ENCODE data around the gene PDHB.

Gene PDHB

DNA sequence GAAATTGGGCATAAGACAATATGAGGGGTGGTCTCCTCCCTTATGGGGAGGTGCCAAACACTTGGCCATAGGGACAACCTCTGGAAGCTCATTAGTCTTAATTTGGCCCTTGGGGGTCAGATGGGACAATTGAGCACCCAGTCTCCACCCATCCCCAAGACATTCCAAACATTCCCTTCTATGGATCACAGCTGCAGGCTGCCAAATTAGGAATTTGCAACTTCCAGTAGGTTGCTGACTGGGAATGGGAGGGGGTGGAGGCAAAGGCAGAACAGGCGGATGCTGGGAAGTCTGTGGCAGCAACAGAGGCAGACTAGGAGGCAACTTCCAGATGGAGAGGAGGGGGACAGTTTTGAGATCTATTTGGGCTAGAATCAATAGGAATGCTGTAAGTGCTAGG lies 1.4 kb upstream of the PDHB start:
- DNase-seq: no peak

DNA sequence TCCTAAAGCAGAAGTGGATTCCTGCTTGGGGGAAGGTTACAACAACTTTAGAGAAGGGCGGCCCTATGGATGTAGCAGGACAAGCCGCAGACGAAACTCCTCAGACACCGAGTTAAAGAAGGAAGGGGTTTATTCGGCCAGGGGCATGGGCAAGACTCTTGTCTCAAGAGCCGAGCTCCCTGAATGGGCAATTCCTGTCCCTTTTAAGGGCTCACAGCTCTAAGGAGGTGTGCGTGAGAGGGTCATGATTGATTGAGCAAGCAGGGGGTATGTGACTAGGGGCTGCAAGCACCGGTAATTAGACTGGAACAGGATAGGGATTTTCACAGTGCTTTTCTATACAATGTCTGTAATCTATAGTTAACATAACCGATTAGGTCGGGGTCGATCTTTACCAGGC lies 879 bp upstream of the PDHB start:
- DNase-seq: no peak

DNA sequence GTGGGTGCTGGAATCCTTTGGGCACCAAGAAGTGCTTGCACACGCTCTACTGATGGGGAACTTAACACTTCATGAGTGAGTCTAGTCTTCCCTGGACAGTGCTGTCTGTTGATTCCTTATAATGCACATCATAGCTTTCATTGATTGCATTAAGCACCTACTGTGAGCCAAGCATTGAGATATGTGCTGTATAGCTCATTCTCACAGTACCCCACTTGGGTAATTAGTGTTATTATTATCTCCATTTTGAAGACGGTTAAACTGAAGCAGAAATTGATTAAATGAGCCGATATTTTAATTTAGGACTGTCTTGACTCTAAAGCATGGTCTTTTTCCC lies 504 bp upstream of the PDHB start:
- no peak for DNase-seq

DNA sequence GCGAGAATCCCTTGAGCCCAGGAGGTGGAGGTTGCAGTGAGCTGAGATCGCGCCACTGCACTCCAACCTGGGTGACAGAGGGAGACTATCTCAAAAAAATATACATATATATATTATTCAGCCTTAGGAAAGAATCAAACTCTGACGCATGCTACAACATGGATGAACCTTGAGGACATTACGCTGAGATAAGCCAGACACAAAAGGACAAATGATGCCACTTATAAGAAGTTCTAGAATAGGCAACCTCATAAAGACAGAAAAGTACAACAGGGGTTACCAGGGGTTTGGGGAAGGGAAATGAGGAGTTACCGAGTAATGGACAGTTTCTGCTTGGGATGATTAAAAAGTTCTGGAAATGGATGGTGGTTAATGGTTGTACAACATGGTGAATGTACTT lies 727 bp downstream of the PDHB start:
- no peak for DNase-seq

DNA sequence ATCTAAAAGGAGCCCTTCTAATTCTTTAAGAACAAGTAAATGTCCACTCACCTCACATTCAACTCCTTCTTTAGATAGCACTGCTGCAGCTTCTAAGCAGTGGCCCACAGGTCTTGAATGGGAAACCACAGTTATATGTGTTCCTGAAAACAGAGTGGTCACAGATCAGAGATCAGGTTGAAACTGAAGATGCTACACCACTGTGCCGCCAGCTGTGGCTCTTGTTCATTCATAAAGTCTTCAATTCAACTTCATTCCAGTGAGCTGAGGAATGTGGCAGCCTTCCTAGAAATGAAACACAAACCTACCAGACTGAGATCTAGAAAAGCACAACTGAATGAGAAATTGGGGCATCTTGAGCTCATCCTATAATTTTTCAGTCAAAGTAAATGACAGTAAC lies 4.0 kb downstream of the PDHB start:
- DNase-seq: no peak

DNA sequence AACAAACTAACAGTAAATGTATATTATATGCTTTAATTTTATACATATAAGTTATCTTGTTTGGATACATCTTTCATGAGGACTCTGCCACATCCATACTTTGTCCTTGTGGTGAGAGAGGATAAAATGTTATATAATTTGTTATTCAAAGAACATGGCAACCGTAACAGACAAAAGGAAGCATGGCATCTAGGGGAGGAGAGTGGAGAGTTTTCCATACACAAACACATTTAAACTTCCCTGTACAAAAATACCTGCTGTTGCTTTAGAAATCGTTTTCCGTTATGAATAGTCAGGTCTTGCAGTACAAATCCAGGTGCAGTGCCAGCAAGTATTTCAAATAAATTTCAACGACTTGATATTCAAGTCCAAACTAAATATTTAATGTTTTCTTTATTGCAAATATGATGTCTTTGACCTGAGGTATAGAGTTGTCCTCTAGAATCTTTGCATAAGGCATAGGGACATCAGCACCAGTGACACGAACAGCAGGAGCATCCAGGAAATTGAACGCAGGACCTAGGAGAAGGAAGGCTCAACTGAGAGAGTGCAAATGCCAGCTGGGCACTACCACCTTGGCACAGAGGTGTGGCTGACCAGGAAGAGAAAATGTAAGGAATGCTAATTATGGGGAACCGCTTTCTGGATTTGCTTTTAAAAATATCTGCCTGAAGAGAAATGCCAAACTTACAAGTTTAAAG lies 5.8 kb downstream of the PDHB start:
- DNase-seq: no peak

DNA sequence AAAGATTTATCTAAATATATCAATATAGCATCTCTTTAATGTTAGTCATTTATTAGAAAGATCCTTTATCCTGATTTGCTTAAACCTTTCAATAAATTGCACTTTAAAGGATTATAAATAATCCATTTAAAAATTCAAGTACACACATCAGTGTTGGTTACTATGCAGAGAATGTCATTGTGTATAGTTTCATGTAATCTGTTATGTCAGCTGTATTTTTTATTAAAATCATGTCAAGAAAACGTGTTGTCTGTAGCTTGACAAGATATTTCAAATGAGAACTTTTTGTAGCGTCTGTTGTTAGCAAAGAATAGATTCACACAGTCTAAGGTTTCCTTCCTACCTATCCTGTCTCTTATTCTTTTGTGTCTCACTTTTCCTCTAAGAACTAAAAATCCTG lies 7.8 kb downstream of the PDHB start:
- no peak for DNase-seq

DNA sequence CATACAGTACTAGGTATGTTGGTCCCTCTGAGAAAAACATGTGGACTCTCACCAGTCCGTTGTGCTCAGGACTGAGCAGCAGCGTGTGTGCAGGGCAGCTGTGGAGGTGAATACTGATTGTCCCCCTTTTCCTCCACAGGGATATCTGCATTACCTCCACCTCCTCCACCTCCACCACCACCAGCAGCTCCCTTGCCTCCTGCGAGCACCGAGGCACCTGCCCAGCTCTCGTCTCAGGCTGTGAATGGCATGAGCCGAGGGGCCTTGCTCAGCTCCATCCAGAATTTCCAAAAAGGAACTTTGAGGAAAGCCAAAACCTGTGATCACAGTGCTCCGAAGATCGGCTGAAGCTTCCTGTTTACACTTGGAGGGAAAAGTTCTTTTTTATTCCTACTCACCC lies 9.0 kb downstream of the PDHB start:
- no peak for DNase-seq

DNA sequence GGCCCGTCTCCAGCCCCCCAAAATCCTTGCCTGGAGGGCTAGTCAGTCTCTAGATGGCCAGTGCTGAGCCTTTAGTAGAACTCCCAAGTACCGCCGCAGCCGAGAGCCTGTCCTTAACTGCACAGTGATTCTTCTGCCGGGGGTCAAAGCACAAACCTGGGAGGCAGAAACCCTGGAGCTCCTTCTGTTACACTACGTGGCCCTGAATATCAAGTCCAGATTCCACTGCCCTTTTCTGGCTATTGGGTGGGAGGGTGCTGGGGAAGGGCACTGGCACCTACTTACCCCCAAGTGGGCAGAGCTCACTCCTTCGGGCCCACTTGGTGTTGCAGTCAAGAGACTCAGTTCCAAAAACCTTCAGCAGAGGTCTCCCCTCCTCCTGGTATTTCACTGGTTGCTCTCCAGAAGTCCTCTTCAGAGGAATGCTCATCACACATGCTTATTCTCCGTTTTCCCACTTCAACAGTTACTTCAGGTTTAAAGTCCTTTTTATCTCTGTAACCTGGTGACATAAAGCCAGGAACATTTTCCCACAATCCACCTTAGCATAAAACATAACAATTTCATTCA lies 10.8 kb downstream of the PDHB start:
- no peak for DNase-seq

DNA sequence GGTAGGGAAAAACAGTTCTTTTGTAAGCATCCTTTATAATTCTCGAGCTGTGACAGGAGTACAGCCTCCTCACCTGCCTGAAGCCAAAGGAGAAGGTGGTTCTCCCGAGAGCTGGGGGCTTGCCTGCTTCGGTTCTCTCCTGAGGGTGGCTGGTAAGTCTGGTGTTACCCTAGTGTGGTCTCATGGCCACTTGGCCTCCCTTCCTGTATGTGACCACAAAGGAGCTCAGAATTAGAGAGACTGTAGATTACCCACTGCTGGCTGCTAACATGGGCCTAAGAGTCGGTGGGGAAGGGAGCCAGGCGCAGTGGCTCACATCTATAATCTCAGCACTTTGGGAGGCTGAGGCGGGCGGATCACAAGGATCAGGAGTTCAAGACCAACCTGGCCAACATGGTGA lies 12.6 kb downstream of the PDHB start:
- DNase-seq: no peak

DNA sequence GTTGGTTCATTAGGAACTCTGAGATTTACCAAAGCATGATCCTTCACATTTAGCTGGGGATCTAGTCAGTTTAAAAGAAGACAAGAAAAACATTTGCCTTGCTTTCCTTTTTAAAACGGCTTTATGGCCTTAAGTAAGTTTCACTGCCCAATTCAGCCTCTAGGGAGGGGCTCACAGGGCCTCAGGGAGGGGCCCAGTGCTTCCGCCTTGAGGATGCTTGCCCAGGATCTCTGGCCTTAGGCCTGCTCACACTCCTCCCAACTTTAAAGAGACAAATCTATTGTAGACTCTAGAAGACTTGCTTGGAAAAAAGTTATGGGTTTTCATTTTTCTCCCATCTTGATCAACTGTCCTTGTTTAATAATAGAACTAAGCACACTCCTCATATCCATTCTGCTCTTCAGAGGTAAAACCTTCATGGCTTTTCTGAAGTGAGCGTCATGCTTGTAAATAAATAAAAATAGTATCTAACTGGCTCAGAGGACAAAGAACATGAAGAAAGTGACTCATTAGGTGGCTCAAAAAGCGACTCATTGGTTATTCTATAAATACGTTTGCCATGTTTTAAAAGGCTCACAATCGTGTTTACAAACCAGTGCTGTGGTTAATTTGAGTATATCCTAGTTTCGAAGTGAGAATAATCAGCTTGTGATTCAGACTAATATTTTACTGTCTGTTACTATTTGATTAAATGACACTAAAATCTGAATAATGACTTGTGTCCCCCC lies 13.7 kb downstream of the PDHB start:
- DNase-seq: no peak

DNA sequence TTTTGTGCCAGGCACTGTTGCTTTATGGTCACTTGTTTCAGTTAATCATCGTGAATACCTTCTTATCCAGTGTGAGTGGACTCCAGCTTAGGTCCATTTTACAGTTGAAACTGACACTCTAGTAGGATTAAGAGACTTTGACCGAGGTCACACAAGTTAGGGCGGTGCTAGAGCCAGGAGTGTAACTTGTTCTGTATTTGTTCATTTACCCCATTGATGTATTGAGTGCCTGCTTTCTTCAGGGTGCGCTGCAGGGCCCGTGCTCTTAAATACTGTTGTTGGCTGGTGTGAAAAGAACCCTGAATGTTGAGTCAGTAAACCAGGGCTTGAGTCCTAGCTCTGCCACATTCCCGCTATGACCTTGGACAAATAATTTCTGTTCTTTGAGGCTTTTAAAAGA lies 15.4 kb downstream of the PDHB start:
- DNase-seq: no peak

DNA sequence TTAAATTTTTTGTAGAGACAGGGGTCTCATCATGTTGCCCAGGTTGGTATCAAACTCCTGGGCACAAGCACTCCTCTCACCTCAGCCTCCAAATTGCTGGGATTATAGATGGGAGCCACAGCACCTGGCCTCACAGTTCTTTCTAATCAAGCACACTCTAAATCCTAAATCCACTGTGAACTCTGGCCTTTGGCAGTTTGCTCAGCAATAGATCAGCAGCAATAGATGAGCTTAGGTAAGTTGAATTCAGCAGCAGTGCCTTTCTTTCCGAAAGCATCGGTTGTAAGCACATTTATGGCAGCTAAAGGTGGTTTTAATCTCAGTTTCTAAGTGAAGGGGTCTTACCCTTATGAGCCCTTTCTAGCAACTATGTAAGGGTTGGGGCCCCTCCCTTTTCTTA lies 16.6 kb downstream of the PDHB start:
- no peak for DNase-seq

DNA sequence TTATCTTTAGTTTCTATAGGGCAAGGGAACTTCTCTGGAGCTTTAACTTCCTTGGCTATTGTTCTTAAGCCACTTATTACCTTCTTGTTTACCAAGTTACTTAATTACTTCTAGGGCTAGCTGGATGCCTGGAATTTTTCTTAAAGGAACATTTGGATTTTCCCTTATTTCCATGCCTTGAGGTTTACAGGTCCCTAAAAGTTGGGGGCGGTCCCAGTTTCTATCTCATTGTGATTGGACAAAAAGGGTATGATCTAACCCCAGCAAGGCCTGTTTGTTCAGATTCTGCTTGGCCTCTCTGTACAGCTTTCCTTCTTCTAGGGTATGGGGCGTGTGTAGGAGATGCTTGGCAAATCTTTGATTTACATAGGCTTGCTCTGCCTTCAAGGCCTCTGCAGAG lies 17.4 kb downstream of the PDHB start:
- DNase-seq: no peak

DNA sequence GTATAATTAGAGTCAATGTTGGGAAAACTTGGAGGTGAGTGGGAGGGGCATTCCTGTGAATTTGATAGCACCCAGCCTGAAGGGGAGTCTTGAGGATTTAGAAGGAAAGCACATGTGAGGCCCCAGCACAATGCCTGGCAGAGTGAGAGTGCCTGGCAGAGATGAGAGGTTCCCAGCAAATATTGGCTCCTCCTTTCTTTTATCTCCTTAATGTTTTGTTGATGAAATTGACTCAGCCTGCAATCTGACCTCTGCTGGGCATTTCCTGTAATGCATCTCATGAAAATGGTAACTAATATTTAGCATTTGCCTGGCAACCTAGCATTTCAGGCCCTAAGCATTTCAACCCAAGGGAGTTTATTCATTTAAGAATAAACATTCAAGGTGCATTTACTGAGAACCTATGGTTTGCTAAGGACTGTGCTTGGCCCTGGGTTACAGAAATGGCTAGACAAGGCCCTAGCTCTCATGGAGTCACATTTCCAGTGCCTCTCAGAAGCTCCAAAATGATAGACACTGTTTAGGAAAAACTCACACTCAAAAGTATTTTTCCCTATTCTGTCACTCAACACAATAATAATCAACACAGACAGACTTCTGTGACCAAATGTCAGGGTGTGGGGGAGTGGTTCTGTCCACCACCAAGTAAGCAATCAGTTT lies 19.0 kb downstream of the PDHB start:
- DNase-seq: peak; percentile 14

DNA sequence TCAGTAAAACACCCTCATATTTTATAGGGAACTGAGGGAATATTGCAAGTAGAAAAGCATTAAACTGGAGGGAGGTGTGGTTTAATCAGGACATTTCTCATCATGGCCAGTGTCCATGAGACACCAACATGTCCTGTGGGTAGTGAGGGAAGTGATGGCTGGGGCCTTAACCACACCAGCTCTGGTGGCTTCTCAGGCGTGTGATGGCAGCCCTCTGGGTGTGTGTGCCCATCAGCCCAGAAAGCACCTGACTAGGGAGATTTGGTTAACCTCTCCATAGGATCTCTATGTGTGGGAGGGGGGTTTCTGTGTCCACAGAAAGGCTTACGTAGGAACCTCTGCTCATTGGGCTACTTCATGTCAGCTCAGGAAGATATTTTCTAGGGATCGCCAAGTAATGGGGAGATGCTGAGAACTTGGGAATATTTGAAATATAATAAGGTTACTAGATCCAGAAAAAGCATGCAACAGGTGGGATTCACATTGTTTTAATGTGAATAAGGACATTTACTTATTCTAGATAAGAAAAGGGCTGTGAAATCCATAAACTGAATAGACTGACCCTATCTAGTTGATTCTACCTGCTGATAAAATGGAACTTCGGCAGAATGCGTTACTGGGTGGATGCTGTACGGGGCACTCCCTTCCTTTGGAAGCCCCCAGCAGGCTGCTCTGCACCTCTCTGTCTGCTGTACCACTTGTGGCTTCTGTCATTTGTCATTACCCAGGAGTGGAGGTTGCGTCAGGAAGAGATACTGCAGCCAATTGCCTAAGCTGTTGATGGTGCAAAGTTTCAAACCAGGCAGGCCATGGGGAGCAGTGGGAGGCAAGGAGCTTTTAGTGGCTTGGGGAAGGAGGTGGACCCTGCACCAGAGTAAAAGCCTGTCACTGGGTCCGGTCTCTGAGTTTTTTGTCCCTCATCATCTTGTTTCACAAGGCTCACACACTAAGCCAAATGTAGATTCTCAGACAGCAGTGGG lies 21.5 kb downstream of the PDHB start:
- DNase-seq: no peak

DNA sequence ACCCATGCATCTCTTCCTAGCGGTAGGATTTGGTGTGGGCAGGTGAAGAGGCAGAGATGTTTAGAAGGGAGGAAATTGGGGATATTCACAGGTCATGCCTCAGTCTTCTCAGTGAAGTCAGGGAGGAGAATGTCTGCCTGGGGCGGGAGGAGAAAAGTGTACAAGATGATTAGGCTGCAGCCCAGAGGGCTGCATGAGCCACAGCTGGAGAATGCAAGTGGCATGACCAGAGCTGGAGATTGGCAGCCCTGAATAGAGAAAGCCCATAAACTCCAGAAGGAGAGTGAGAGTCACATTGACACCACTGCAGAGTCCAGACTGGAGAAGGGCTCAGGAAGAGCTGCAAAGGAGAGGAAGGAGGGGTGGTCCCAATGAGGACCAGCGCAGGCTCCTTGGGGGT lies 22.6 kb downstream of the PDHB start:
- no peak for DNase-seq

DNA sequence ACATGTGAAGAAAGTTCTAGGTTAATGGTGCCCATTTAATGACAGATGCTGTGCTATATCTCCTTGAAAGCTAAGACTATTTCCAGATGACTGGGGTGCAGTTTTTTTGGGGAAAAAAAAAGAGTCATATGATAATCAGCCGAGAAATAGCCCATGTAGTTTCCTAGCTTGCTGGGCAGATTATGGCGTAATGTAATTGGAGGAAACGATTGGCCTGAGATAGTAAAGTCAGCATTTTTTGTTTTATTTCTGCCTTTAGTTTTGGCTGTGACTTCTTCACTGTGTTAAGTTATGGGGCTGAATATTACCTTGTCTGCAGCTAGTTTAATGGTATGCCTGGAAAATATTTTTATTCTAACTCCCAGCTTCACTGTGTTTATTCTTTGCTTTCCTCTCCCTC lies 24.0 kb downstream of the PDHB start:
- DNase-seq: no peak

DNA sequence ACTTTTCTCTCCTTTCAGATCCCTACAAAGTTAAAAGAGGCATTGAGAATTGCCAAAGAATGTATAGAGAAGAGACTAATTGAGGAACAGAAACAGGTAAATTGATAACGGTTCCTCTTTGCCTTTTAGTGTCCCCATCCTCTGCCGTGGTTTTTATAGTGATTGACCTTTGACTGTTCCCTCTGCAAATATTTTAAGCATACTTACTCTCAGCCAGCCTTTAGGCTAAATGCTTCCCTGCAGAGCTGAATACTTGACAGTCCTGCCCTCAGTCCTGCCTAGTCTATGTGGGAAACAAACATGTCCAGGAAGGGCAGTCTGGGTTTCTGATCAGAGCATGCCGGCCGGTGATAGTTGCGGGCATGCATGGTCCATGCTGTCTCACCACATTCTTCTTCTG lies 24.7 kb downstream of the PDHB start:
- DNase-seq: no peak

DNA sequence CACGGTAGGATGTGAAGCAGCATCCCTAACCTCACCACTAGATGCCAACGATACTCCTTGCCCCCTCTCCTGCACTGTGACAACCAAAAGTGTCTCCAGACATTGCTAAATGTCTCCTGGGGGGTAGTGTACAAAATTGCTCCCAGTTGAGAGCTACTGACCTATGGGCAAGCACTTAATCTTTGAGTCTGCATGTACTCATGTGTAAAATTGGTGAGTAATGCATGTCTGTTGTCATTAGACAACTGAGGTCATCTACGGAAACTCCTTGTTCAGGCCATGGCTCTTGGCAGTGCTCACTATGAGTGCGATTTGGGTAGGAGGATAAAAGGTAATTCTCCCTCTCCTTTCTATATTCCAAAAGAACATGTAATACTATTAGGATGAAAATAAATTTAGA lies 29.2 kb downstream of the PDHB start:
- DNase-seq: no peak

DNA sequence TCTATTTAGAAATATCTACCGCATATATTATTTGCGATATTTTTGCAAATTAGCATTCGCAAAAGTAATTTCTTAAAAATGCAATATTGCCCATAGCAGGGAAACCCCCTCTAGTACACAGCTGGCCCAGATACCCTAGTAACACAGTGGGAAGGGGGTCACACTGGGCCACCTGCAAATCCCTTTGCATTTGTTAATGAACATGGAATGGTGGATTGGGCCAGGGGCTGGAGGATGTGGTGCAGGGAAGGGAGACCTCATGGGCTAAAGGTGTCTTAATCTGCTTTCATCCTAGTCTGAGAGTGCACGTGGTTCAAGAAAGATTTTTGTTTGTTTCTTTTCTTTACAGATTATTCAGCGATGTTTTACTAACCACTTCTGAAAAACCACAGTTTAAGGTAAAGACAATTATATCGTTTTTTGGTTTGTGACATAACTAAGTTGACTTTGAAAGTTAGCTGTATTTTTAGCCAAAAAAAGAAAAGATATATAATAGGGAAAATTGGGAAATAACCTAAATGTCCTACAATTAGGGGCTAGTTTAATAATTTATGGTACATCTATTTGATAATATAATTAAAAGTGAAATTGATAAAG lies 30.0 kb downstream of the PDHB start:
- DNase-seq: no peak

DNA sequence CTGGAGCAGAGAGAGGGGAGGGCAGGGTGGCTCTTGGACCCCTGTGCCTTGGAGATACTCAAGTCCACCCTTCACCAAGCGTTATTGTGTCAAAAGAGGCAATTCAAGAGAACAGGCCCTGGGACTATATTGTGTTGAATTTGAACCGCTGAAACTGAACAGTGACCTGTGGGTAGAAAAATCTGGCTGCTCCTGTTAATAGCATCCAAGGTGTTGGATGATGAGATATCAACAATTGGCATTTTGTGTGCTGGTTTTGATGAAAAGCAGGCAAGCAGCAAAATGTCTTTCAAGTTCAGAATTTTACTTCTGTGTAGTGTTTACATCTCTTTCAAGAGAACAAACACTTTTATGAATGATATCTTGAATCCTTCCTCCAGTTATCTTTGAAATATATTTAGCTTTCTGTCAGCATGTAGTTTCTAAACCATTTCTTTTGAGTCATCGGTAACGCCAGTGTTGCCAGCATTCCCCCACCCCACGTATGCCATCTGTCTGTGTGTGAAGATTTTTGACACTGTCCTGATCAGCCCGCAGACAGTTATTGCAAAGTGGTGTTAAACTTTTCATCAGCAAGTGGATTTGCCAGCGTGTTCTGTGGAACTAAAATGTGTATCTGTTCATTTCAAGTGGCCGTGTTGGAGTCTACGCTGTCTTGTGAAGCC lies 34.8 kb downstream of the PDHB start:
- no peak for DNase-seq

Data from stimulated activated CD4-positive, alpha-beta T cell treated with anti-CD3 and anti-CD28 coated beads, Interleukin-4, amount 100 ng/mL, for 1 hour (primary cell).